OCI-LY3 (cell line): Measurements from ENCODE around the gene GLI2.

Experiments used
- H2AFZ ChIP-seq: fragments of 200-600, 300-600 bp; shearing (Covaris generic); 2 replicates; pipeline ENCODE4 v1.6.0; 2014; ENCODE audit warnings: antibody characterized with exemption, low read depth, low read length
- H3K27ac ChIP-seq: fragments of 200-600, 300-600 bp; sonication (generic); 2 replicates; pipeline ENCODE4 v1.5.1; 2014; ENCODE audit warnings: mild to moderate bottlenecking, low read length, moderate library complexity, mixed read lengths
- H3K27me3 ChIP-seq: fragments of 200-600, 300-600 bp; sonication (generic); 2 replicates; pipeline ENCODE4 v1.6.1; 2014; ENCODE audit warnings: low read depth, low read length, mixed read lengths
- H3K36me3 ChIP-seq: fragments of 200-600, 300-600 bp; sonication (generic); replicated peaks from 2 replicates; pipeline ENCODE3; 2014; ENCODE audit warnings: low read depth, low read length, mixed read lengths
- H3K4me1 ChIP-seq: fragments of 300-600, 200-600 bp; sonication (generic); 2 replicates; pipeline ENCODE4 v1.6.1; 2014; ENCODE audit warnings: low read length, mixed read lengths
- H3K4me2 ChIP-seq: fragments of 200-600, 300-600 bp; sonication (generic); 2 replicates; pipeline ENCODE4 v1.6.1; 2014; ENCODE audit warnings: low read length, mixed read lengths
- H3K4me3 ChIP-seq: fragments of 300-600, 200-600 bp; sonication (generic); 2 replicates; pipeline ENCODE4 v1.5.1; 2014; ENCODE audit warnings: antibody characterized with exemption, mild to moderate bottlenecking, low read length, moderate library complexity
- H3K79me2 ChIP-seq: fragments of 300-600, 200-600 bp; shearing (Covaris generic); 2 replicates; pipeline ENCODE4 v1.6.1; 2014; ENCODE audit warnings: mild to moderate bottlenecking, low read length, mixed read lengths
- H3K9ac ChIP-seq: fragments of 300-600, 200-600 bp; shearing (Covaris generic); 2 replicates; pipeline ENCODE4 v1.6.0; 2014; ENCODE audit warnings: mild to moderate bottlenecking, low read length, moderate library complexity
- H3K9me3 ChIP-seq: fragments of 200-600, 300-600 bp; shearing (Covaris generic); 2 replicates; pipeline ENCODE4 v1.6.1; 2014; ENCODE audit warnings: low read length, mixed read lengths; ENCODE audit not compliant: insufficient read depth
- H4K20me1 ChIP-seq: fragments of 200-600, 300-600 bp; sonication (generic); 2 replicates; pipeline ENCODE4 v1.6.1; 2016; ENCODE audit warnings: low read length, mixed read lengths; ENCODE audit not compliant: insufficient read depth
- EZH2phosphoT487 ChIP-seq: fragments of 200-600 bp; shearing (Covaris generic); IDR thresholded peaks from 2 replicates; pipeline ENCODE4 v1.6.1; 2018; ENCODE audit warnings: antibody characterized with exemption, mixed run types, low read depth
- TF ChIP-seq, protein P1 (sequence below): fragments of 200-600, 300-600 bp; sonication (generic); IDR thresholded peaks from 2 replicates; pipeline ENCODE4 v1.5.1; 2014; ENCODE audit warnings: antibody characterized with exemption, low read length, low read depth

GLI2 gene

DNA sequence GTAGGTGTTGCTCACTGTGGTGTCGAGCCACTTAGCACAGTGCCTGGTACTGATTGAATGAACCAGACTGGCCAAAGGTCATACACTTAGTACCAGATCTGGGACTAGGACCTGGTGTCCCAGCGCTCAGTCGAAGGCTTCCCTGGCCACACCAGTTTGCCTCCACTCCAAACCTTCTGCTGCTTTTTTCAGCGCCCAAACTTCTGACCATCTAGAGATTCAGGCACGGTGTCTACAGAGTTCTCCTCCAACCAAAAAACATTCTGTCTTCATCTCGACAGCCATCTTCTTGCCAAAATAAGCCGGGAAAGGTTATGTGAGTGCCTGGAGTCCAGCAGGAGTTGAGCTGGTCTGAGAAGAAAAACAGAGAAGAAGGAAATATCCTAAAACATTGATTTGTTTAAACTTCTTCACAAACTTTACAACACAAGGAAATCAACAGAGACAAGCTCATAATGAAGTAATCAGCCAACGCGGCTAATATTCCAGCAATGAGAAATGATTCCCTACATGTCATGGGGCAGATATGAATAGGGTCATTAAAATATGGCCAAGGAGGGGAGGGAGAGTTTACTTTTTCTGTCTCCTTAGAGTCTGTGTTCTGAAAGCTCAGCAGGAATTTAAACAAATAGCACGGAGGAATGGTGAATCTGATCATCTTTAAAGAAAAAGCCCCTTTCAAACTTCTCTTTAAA is 2.3 kb upstream of the GLI2 start:
- no peaks in the 10 kb centered on the region for H3K9me3 ChIP-seq
- no peak overlapping the region for H3K4me2 ChIP-seq
- H3K4me3 ChIP-seq, result no peak overlapping the region
- no peaks in the 10 kb centered on the region for H3K4me1 ChIP-seq
- no peaks in the 10 kb centered on the region for H4K20me1 ChIP-seq
- H3K79me2 ChIP-seq, result no peaks in the 10 kb centered on the region
- H3K9ac ChIP-seq, result no peak overlapping the region
- TF ChIP-seq, protein P1, sequence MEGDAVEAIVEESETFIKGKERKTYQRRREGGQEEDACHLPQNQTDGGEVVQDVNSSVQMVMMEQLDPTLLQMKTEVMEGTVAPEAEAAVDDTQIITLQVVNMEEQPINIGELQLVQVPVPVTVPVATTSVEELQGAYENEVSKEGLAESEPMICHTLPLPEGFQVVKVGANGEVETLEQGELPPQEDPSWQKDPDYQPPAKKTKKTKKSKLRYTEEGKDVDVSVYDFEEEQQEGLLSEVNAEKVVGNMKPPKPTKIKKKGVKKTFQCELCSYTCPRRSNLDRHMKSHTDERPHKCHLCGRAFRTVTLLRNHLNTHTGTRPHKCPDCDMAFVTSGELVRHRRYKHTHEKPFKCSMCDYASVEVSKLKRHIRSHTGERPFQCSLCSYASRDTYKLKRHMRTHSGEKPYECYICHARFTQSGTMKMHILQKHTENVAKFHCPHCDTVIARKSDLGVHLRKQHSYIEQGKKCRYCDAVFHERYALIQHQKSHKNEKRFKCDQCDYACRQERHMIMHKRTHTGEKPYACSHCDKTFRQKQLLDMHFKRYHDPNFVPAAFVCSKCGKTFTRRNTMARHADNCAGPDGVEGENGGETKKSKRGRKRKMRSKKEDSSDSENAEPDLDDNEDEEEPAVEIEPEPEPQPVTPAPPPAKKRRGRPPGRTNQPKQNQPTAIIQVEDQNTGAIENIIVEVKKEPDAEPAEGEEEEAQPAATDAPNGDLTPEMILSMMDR, result no peak
- TF ChIP-seq EZH2phosphoT487, result no peak
- 0 out of 2 replicates have a peak, but pooled peaks cover 5% of the 10 kb centered on the region for H3K27me3 ChIP-seq
- H3K36me3 ChIP-seq, result no peaks in the 10 kb centered on the region
- no peak overlapping the region for H2AFZ ChIP-seq
- H3K27ac ChIP-seq, result no peak overlapping the region

DNA sequence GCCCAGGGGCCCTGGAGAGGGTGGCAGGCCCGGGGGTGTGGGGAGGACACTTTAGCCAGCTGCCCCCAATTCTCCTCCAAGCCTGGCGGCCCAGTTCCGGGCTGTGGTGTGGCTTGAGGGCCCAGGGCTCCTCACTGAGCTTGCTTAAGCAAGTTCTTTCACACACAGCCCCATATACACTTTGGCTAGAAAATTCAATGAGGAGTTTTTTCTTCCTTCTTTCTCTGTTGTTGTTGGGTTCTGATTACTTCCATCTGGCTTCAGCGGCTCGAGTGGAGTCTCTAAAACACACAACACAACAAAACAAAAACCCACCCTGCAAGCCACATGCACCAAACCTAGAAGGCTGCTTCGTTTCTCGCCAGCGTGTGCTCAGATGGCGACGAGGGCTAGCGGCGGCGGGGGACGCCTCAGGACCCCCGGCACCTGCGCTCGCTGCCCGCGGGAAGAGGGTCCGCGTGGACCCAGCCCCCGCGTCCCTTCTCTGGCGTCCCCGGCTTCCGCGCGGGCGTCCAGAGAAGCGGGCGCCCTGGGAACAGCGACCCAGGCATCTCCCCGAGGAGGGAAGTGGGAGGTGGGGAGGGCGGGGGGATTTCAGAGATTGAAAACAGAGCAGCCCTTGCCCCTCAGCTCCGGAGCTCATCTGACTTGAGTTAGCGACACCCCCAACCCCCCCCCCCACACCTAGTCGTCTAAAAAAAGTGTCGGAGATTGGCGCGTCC is 577 bp upstream of the GLI2 start:
- H3K9ac ChIP-seq, result no peak overlapping the region

DNA sequence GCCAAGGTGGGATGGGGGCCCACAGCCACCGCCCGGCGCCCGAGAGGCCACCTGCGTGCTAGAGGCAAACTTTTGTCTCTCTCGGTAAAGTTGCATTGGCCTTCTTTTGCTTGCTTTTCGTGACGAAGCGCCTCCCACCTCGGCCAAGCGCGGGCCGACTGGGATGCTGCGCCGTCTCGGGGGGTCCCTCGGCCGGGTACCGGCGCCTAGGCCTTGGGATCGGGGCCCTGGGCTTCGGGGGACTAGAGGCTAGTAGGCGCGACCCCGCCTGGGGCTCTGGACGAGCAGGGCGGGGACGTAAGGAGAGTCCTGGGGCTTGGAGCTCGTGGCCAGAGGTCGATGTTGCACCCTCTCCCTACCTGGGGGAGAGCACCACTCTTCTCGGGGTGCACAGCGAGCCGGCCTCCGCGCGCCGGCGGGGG is 545 bp downstream of the GLI2 start:
- H3K9me3 ChIP-seq, result no peaks in the 10 kb centered on the region
- H4K20me1 ChIP-seq, result no peaks in the 10 kb centered on the region
- H3K4me1 ChIP-seq, result no peaks in the 10 kb centered on the region
- no peak overlapping the region for H2AFZ ChIP-seq
- TF ChIP-seq, protein P1, result no peak
- TF ChIP-seq EZH2phosphoT487, result no peak
- no peak overlapping the region for H3K27ac ChIP-seq
- H3K9ac ChIP-seq, result no peak overlapping the region
- no peaks in the 10 kb centered on the region for H3K79me2 ChIP-seq
- no peak overlapping the region for H3K4me2 ChIP-seq
- H3K4me3 ChIP-seq, result no peak overlapping the region
- peaks cover 17% of the 10 kb centered on the region for H3K27me3 ChIP-seq
- H3K36me3 ChIP-seq, result no peaks in the 10 kb centered on the region

More for the DNA sequence above, 577 bp upstream of the GLI2 start:
- TF ChIP-seq EZH2phosphoT487, result no peak
- TF ChIP-seq, protein P1, result no peak
- Histone ChIP-seq H4K20me1 (no peaks in the 10 kb centered on the region), H3K27me3 (peaks cover 16% of the 10 kb centered on the region), H2AFZ (no peak overlapping the region), H3K4me2 (no peak overlapping the region), H3K27ac (no peak overlapping the region), H3K4me3 (no peak overlapping the region), H3K4me1 (no peaks in the 10 kb centered on the region), H3K79me2 (no peaks in the 10 kb centered on the region), H3K36me3 (no peaks in the 10 kb centered on the region), H3K9me3 (no peaks in the 10 kb centered on the region)

DNA sequence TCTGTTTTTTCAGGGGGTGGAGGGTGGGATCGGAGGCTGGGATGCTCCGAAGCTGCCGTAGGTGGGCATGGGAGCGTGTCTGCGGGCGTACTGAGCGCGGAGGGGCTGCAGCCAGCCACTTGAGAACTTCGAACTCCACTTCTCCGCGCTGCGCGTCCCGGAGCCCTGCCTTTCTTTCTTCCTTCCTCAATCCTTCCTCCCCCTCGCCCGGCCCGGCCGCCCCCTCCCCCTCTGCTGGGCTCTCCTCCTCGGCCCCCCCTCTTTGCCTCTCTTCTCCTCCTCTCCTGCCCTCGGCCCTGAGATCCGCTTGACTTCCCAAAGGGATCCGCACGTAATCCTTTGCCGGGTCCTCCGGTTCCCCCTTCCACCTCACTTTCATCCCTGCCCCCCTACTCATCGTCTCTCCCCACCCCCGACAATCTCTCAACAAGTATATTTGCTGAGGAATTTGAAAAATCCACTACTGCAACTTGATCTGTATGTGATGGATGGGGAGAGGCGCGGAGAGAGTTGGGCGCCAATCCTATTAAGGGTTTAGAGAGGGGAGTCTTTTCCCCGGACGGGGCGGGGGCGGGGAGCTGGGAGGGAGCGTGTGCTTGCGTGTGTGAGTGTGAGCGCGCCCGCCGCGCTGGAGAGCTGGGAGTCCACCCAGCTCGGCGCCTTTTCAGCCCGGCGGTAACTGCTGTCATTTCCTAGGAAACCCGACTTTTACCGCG is 1.1 kb downstream of the GLI2 start:
- Histone ChIP-seq H4K20me1 (no peaks in the 10 kb centered on the region), H3K9me3 (no peaks in the 10 kb centered on the region), H3K4me2 (no peak overlapping the region), H3K9ac (no peak overlapping the region), H3K36me3 (no peaks in the 10 kb centered on the region), H2AFZ (no peak overlapping the region), H3K4me1 (no peaks in the 10 kb centered on the region), H3K27ac (no peak overlapping the region), H3K27me3 (peaks cover 17% of the 10 kb centered on the region), H3K79me2 (no peaks in the 10 kb centered on the region), H3K4me3 (no peak overlapping the region)
- TF ChIP-seq EZH2phosphoT487, result no peak
- TF ChIP-seq, protein P1, result no peak
